Measurements from ENCODE around the gene UNC93B1. TPM values are rescaled to one million over a fixed set of nuclear protein-coding genes. Genes with fewer than 3 reads are reported as not detected.

Gene UNC93B1
- total RNA-seq, 2 experiments from 2014 or later: 44.0 to 52.1 TPM

- H3K79me2 ChIP-seq (ENCODE audit: insufficient read depth, low read depth, low read length): no peaks in the 10 kb centered on the region
- intact Hi-C loops (cut with micrococcal nuclease; ENCODE audit: unreplicated experiment): loop anchor here (1.0 to 10.0 kb wide), 3 partner anchors 32 to 266 kb away; partner anchors contain the start of gene C11orf24
- ChIA-PET POLR2A (interaction anchor here (1.1 kb wide), 1 partner anchor 12 kb away, joined by 4 read pairs; no protein-coding TSS in a partner anchor), CTCF (ENCODE audit: unreplicated experiment) (no interaction called here)
- H3K4me3 ChIP-seq (ENCODE audit: low read depth, low read length, poor library complexity, severe bottlenecking): peak overlapping the region; percentile 18
- TF ChIP-seq, protein P1, sequence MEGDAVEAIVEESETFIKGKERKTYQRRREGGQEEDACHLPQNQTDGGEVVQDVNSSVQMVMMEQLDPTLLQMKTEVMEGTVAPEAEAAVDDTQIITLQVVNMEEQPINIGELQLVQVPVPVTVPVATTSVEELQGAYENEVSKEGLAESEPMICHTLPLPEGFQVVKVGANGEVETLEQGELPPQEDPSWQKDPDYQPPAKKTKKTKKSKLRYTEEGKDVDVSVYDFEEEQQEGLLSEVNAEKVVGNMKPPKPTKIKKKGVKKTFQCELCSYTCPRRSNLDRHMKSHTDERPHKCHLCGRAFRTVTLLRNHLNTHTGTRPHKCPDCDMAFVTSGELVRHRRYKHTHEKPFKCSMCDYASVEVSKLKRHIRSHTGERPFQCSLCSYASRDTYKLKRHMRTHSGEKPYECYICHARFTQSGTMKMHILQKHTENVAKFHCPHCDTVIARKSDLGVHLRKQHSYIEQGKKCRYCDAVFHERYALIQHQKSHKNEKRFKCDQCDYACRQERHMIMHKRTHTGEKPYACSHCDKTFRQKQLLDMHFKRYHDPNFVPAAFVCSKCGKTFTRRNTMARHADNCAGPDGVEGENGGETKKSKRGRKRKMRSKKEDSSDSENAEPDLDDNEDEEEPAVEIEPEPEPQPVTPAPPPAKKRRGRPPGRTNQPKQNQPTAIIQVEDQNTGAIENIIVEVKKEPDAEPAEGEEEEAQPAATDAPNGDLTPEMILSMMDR (conservative IDR thresholded peaks at IDR 0.05; ENCODE audit: low read length): no peak
- TF ChIP-seq EZH2phosphoT487 (IDR thresholded peaks at IDR 0.05; ENCODE audit: borderline replicate concordance, low read depth, low read length): no peak
- H4K20me1 ChIP-seq (ENCODE audit: insufficient read depth, low read length): no peaks in the 10 kb centered on the region
- BruUV-seq (replicated peaks): no TSS peak
- H3K9me2 ChIP-seq (ENCODE audit: insufficient read depth, low read length): no peaks in the 10 kb centered on the region
- DNase-seq (ENCODE audit: low spot score): peak; percentile 65
- no peaks in the 10 kb centered on the region for H3K9me3 ChIP-seq (ENCODE audit: low read length)
- peak overlapping the region; percentile 71; the same call in 1 of the 2 replicates for H2AFZ ChIP-seq (ENCODE audit: low read length)
- peaks cover 53% of the 10 kb centered on the region for H3K4me1 ChIP-seq (ENCODE audit: insufficient read depth, low read length, poor library complexity, severe bottlenecking)
- H3K4me2 ChIP-seq (ENCODE audit: low read length): peak overlapping the region; percentile 43
- H3K36me3 ChIP-seq (ENCODE audit: insufficient read depth, low read length): no peaks in the 10 kb centered on the region
- peak overlapping the region; percentile 52 for H3K27ac ChIP-seq (ENCODE audit: low read depth, low read length, poor library complexity, severe bottlenecking)
These were observed 4.8 kb upstream of the UNC93B1 start for GRCh38 chr11:68008381-68009337.

DNA sequence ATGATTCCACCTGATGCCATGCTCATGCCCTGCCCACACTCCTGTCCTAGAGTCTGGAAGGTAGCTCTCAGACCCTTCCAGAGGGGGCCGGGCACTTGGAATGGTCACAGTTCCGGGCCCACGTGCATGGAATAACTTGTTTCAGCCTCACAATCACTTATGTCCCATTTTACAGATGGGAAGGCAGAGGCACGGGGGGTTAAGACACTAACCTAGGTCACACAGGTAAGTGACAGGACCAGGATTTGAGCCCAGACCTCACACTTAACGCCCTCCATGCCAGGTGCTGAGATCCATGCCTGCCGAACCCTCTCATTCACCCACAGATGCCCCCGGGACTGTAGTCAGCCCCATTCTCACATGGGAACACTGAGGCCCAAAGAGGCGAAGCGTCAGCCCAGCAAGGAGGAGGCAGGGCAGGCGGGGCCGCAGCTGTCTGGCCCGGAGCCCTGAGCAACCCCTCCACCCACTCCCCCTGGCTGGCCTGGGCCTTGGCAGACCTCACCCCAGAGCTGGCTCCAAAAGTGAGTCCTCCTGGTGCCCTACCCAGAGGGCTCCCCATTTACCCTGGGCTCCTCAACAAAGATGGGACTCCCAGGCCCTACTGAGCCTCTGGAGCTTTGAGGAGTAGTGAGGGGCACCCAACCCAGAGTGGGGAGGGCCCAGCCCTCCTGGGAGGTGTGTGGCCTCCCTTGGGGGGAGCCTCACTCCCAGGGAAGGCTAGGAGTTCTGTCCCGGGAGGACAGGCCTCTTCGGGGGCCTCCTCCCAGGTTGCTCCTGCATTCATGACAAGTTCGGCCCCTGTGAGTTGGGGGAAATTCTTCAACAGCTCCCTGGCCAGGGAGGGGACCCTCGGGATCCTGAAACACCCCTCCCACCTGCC, 3.8 kb upstream of the UNC93B1 start:
- Histone ChIP-seq H3K79me2 (ENCODE audit: insufficient read depth, low read depth, low read length) (no peaks in the 10 kb centered on the region), H3K9me3 (ENCODE audit: low read length) (no peaks in the 10 kb centered on the region), H3K9me2 (ENCODE audit: insufficient read depth, low read length) (no peaks in the 10 kb centered on the region), H2AFZ (ENCODE audit: low read length) (no peak overlapping the region), H3K4me1 (ENCODE audit: insufficient read depth, low read length, poor library complexity, severe bottlenecking) (peaks cover 55% of the 10 kb centered on the region), H4K20me1 (ENCODE audit: insufficient read depth, low read length) (no peaks in the 10 kb centered on the region), H3K4me2 (ENCODE audit: low read length) (peak overlapping the region; percentile 43; the same call in 1 of the 2 replicates), H3K27ac (ENCODE audit: low read depth, low read length, poor library complexity, severe bottlenecking) (no peak overlapping the region), H3K36me3 (ENCODE audit: insufficient read depth, low read length) (no peaks in the 10 kb centered on the region), H3K4me3 (ENCODE audit: low read depth, low read length, poor library complexity, severe bottlenecking) (no peak overlapping the region)
- DNase-seq (ENCODE audit: low spot score): no peak
- no TSS peak for BruUV-seq (replicated peaks)
- TF ChIP-seq, protein P1 (conservative IDR thresholded peaks at IDR 0.05; ENCODE audit: low read length): no peak
- no peak for TF ChIP-seq EZH2phosphoT487 (IDR thresholded peaks at IDR 0.05; ENCODE audit: borderline replicate concordance, low read depth, low read length)
- ChIA-PET POLR2A (interaction anchor here (0.5 kb wide), 1 partner anchor 1905 kb away, joined by 4 read pairs; no protein-coding TSS in a partner anchor), CTCF (ENCODE audit: unreplicated experiment) (no interaction called here)
- intact Hi-C loops (cut with micrococcal nuclease; ENCODE audit: unreplicated experiment): loop anchor here (10.0 kb wide), 1 partner anchor 267 kb away; the partner anchor contains the start of gene C11orf24
